GM23338 (cell line): ENCODE measurements around the gene CDK14. TPM values are rescaled to one million over a fixed set of nuclear protein-coding genes. Genes with fewer than 3 reads are reported as not detected.

Source experiments
- ATAC-seq: fragments of 200-7000 bp; cut with Tn5 transposase; 3 replicates; pipeline ENCODE4 v1.9.1; 2020
- DNase-seq: peaks from one replicate; pipeline ENCODE4 v3.0.0-alpha.2; 2015; ENCODE audit warnings: low spot score
- H2AFZ ChIP-seq: fragments of 200-600 bp; sonication (generic); 2 replicates; pipeline ENCODE4 v1.8.0; 2016; ENCODE audit warnings: antibody characterized with exemption, mild to moderate bottlenecking, moderate library complexity
- H3F3A ChIP-seq: fragments of 200-600 bp; sonication (generic); replicated peaks from 2 replicates; pipeline ENCODE4 v1.8.0; 2017; ENCODE audit warnings: antibody characterized with exemption, mixed run types, low read depth
- H3K27ac ChIP-seq: fragments of 200-600 bp; sonication (generic); 2 replicates; pipeline ENCODE4 v1.6.1; 2016; ENCODE audit warnings: low read depth
- H3K27me3 ChIP-seq: fragments of 200-600 bp; sonication (generic); 2 replicates; pipeline ENCODE4 v1.8.0; 2016; ENCODE audit warnings: mild to moderate bottlenecking, mixed run types, moderate library complexity; ENCODE audit not compliant: insufficient read depth
- H3K36me3 ChIP-seq: fragments of 200-600 bp; sonication (generic); 2 replicates; pipeline ENCODE4 v1.8.0; 2016; ENCODE audit warnings: mild to moderate bottlenecking; ENCODE audit not compliant: insufficient read depth
- H3K4me1 ChIP-seq: fragments of 200-600 bp; sonication (generic); 2 replicates; pipeline ENCODE4 v1.8.0; 2016; ENCODE audit warnings: mild to moderate bottlenecking, moderate library complexity; ENCODE audit not compliant: insufficient read depth
- H3K4me2 ChIP-seq: fragments of 200-600 bp; sonication (generic); 2 replicates; pipeline ENCODE4 v1.7.1; 2017; ENCODE audit warnings: mixed run types
- H3K4me3 ChIP-seq: fragments of 200-600 bp; sonication (generic); 2 replicates; pipeline ENCODE4 v1.6.1; 2016; ENCODE audit warnings: mixed run types
- H3K79me2 ChIP-seq: fragments of 200-600 bp; sonication (generic); replicated peaks from 2 replicates; pipeline ENCODE4 v1.8.0; 2017; ENCODE audit warnings: mild to moderate bottlenecking; ENCODE audit not compliant: insufficient read depth
- H3K9me2 ChIP-seq: fragments of 200-600 bp; sonication (generic); 2 replicates; pipeline ENCODE4 v1.8.0; 2017; ENCODE audit not compliant: insufficient read depth
- H4K20me1 ChIP-seq: fragments of 200-600 bp; sonication (generic); replicated peaks from 2 replicates; pipeline ENCODE4 v1.8.0; 2017; ENCODE audit warnings: mild to moderate bottlenecking; ENCODE audit not compliant: insufficient read depth
- H3K27ac Mint-ChIP-seq: 2 replicates; pipeline ENCODE4 v1.8.0; 2020; ENCODE audit warnings: inconsistent platforms, mild to moderate bottlenecking, moderate library complexity, mixed read lengths
- H3K27me3 Mint-ChIP-seq: 3 replicates; pipeline ENCODE4 v1.8.0; 2022; ENCODE audit warnings: low read depth, mild to moderate bottlenecking, moderate library complexity, mixed read lengths, inconsistent platforms; ENCODE audit not compliant: insufficient read depth, poor library complexity
- H3K36me3 Mint-ChIP-seq: 3 replicates; pipeline ENCODE4 v1.8.0; 2021; ENCODE audit warnings: low read depth, mild to moderate bottlenecking, inconsistent platforms, moderate library complexity, mixed read lengths
- H3K4me1 Mint-ChIP-seq: 3 replicates; pipeline ENCODE4 v1.8.0; 2020; ENCODE audit warnings: mild to moderate bottlenecking, inconsistent platforms, mixed read lengths
- H3K4me3 Mint-ChIP-seq: 3 replicates; pipeline ENCODE4 v1.8.0; 2021; ENCODE audit warnings: moderate library complexity, mild to moderate bottlenecking, inconsistent platforms, mixed read lengths
- H3K9me3 Mint-ChIP-seq: 3 replicates; pipeline ENCODE4 v1.8.0; 2020; ENCODE audit warnings: moderate library complexity, mild to moderate bottlenecking, inconsistent platforms, mixed read lengths
- CREB1 ChIP-seq: fragments of 250-450 bp; sonication (Bioruptor Pico); IDR thresholded peaks from 2 replicates; pipeline ENCODE4 v1.5.0; 2020; ENCODE audit warnings: low read depth, mild to moderate bottlenecking, moderate library complexity
- CTCF ChIP-seq, 2 experiments: fragments of 200-600 bp in 1 of 2; sonication (generic) in 1 of 2; conservative IDR thresholded peaks; 2 replicates each; pipeline versions ENCODE4 v1.5.1 to v1.6.1; 2016 to 2017; ENCODE audit warnings: antibody characterized with exemption in 2 of 2, low read depth in 2 of 2, mild to moderate bottlenecking in 2 of 2, moderate library complexity in 1 of 2
- ETS1 ChIP-seq: IDR thresholded peaks from 2 replicates; pipeline ENCODE4 v1.6.1; 2016; ENCODE audit warnings: antibody characterized with exemption
- EZH2 ChIP-seq: fragments of 200-600 bp; sonication (generic); IDR thresholded peaks from one replicate; pipeline ENCODE4 v1.8.0; 2017; ENCODE audit warnings: antibody characterized with exemption, mild to moderate bottlenecking, low read depth; ENCODE audit not compliant: unreplicated experiment
- EZH2phosphoT487 ChIP-seq: fragments of 200-600 bp; sonication (generic); IDR thresholded peaks from one replicate; pipeline ENCODE4 v1.8.1; 2018; ENCODE audit warnings: antibody characterized with exemption; ENCODE audit not compliant: unreplicated experiment
- JUNB ChIP-seq: IDR thresholded peaks from one replicate; pipeline ENCODE4 v1.6.1; 2016; ENCODE audit warnings: antibody characterized with exemption; ENCODE audit not compliant: unreplicated experiment
- NANOG ChIP-seq: IDR thresholded peaks from 2 replicates; pipeline ENCODE4 v1.6.1; 2016; ENCODE audit warnings: antibody characterized with exemption, borderline replicate concordance
- POLR2AphosphoS5 ChIP-seq: IDR thresholded peaks from 2 replicates; pipeline ENCODE4 v1.6.1; 2016; ENCODE audit warnings: antibody characterized with exemption, low read depth
- REST ChIP-seq: IDR thresholded peaks from one replicate; pipeline ENCODE4 v1.6.1; 2018; ENCODE audit warnings: antibody characterized with exemption; ENCODE audit not compliant: unreplicated experiment
- STAT1 ChIP-seq: IDR thresholded peaks from one replicate; pipeline ENCODE4 v1.6.1; 2016; ENCODE audit warnings: antibody characterized with exemption; ENCODE audit not compliant: unreplicated experiment
- ZNF114 ChIP-seq: fragments of 250-450 bp; sonication (Bioruptor Pico); IDR thresholded peaks from 2 replicates; pipeline ENCODE4 v1.5.0; 2020; ENCODE audit warnings: mild to moderate bottlenecking, moderate library complexity
- ZNF331 ChIP-seq: fragments of 250-450 bp; sonication (Bioruptor Pico); IDR thresholded peaks from 2 replicates; pipeline ENCODE4 v1.5.0; 2020; ENCODE audit warnings: low read depth, mild to moderate bottlenecking, moderate library complexity
- ZNF462 ChIP-seq: fragments of 250-450 bp; sonication (Bioruptor Pico); IDR thresholded peaks from 2 replicates; pipeline ENCODE4 v1.5.0; 2020; ENCODE audit warnings: mild to moderate bottlenecking, moderate library complexity
- polyA plus RNA-seq: library from polyadenylated mRNA; unstranded; fragments of >200 nt; fragmentation: Nextera tagmentation; extraction: Ambion mirVana; gene quantifications from 2 replicates; pipeline ENCODE4 v1.2.1, GENCODE V29; 2016
- total RNA-seq: library from RNA; depleted of rRNA; stranded (reverse); fragments of >200 nt; shearing (Covaris generic); gene quantifications from 2 replicates; pipeline ENCODE4 v1.2.3, GENCODE V29; 2014

CDK14 gene
- total and polyA plus RNA-seq, 2 experiments from 2014 or later = 11.2 to 24.0 TPM

- H3K4me3 Mint-ChIP-seq = no peak overlapping the region
- H3K4me1 Mint-ChIP-seq = no peaks in the 10 kb centered on the region
These were observed 602.2 kb downstream of the CDK14 start for GRCh38 chr7:91198371-91198770.

More at GRCh38 chr7:91198371-91198770, 602.2 kb downstream of the CDK14 start:
- H3K27me3 ChIP-seq = no peaks in the 10 kb centered on the region
- H3K27me3 Mint-ChIP-seq = no peaks in the 10 kb centered on the region
- ATAC-seq (no peak), DNase-seq (no peak)
- no peaks in the 10 kb centered on the region for H3F3A ChIP-seq
- H3K36me3 ChIP-seq = no peaks in the 10 kb centered on the region
- no peak overlapping the region for H2AFZ ChIP-seq
- no peak overlapping the region for H3K27ac ChIP-seq
- no peak overlapping the region for H3K4me2 ChIP-seq
- H3K9me2 ChIP-seq = no peaks in the 10 kb centered on the region
- H4K20me1 ChIP-seq = no peaks in the 10 kb centered on the region; the same call in 1 of the 2 replicates
- H3K4me1 ChIP-seq = no peaks in the 10 kb centered on the region
- H3K27ac Mint-ChIP-seq = no peak overlapping the region
- no peaks in the 10 kb centered on the region for H3K36me3 Mint-ChIP-seq
- H3K4me3 ChIP-seq = no peak overlapping the region
- TF ChIP-seq CTCF (conservative IDR thresholded peaks at IDR 0.05; ENCODE audit: low read depth in 2 of 2) = no peak
- no peak for TF ChIP-seq STAT1
- no peak for TF ChIP-seq NANOG
- no peak for TF ChIP-seq POLR2AphosphoS5
- no peak for TF ChIP-seq ZNF331
- no peak for TF ChIP-seq ZNF114 (CRISPR knock-in tag)
- TF ChIP-seq ETS1 = no peak
- TF ChIP-seq CREB1 (CRISPR knock-in tag) = no peak
- TF ChIP-seq REST = no peak
- TF ChIP-seq ZNF462 (CRISPR knock-in tag) = no peak
- no peak for TF ChIP-seq EZH2phosphoT487
- TF ChIP-seq JUNB = no peak
- TF ChIP-seq EZH2 = no peak
- H3K9me3 Mint-ChIP-seq = no peaks in the 10 kb centered on the region
- H3K79me2 ChIP-seq = no peaks in the 10 kb centered on the region
